Endothelial cell of umbilical vein (primary cell): ENCODE results near the gene ABCC1. TPM values are rescaled to one million over a fixed set of nuclear protein-coding genes. Genes with fewer than 3 reads are reported as not detected.

Source experiments
- BruUV-seq: library from RNA; stranded (reverse); fragments of 400-500 nt; replicated peaks from 2 replicates; lab custom pipeline; 2021; lab: Mats Ljungman, UMichigan
- CTCF ChIA-PET: fragments of 300-600, 350-600 bp; sonication (Branson Sonifier 250); formaldehyde crosslinking; loops from one replicate; lab custom pipeline; 2021; ENCODE audit warnings: antibody characterized with exemption, inconsistent platforms; lab: Charles Lee
- POLR2A ChIA-PET: fragments of 300-600, 350-600 bp; sonication (Branson Sonifier 250); formaldehyde crosslinking; loops from one replicate; lab custom pipeline; 2021; ENCODE audit warnings: antibody characterized with exemption, inconsistent platforms; lab: Charles Lee
- DNase-seq: peaks from one replicate; pipeline ENCODE4 v3.0.0-alpha.2; 2011; ENCODE audit warnings: low read depth, low spot score
- FAIRE-seq: peaks from 2 replicates; lab custom pipeline; 2011; peaks lifted over from hg19 to GRCh38; lab: Jason Lieb, UNC
- H2AFZ ChIP-seq: 2 replicates; pipeline ENCODE4 v1.6.0; 2012; ENCODE audit warnings: low read depth, low read length, control low read depth, inconsistent platforms
- H3K27ac ChIP-seq: 2 replicates; pipeline ENCODE4 v1.5.1; 2011; ENCODE audit warnings: low read depth, mild to moderate bottlenecking, control low read depth, low read length, moderate library complexity; ENCODE audit not compliant: insufficient read depth
- H3K27me3 ChIP-seq, 2 experiments: 2 replicates each; pipeline versions ENCODE4 v1.6.0 to v1.6.1; 2011; ENCODE audit warnings: low read length in 2 of 2, mixed read lengths in 1 of 2; ENCODE audit not compliant: control insufficient read depth in 2 of 2, insufficient read depth in 2 of 2
- H3K36me3 ChIP-seq, 2 experiments: 2 replicates in 1 of 2; 3 replicates in 1 of 2; pipeline ENCODE4 v1.5.1; 2011; ENCODE audit warnings: low read length in 2 of 2, mild to moderate bottlenecking in 1 of 2, moderate library complexity in 1 of 2; ENCODE audit not compliant: control insufficient read depth in 2 of 2, insufficient read depth in 2 of 2; ENCODE audit errors: extremely low read depth in 1 of 2
- H3K4me1 ChIP-seq: 3 replicates; pipeline ENCODE4 v1.5.1; 2011; ENCODE audit warnings: mild to moderate bottlenecking, low read length; ENCODE audit not compliant: control insufficient read depth, insufficient read depth; ENCODE audit errors: extremely low read depth
- H3K4me2 ChIP-seq: 2 replicates; pipeline ENCODE4 v1.6.1; 2011; ENCODE audit warnings: low read length, control low read depth, mixed read lengths; ENCODE audit not compliant: insufficient read depth
- H3K4me3 ChIP-seq, 3 experiments: fragments of 200-600 bp in 1 of 3; sonication (generic), shearing (Covaris generic) in 1 of 3; replicated peaks in 1 of 3; 2 replicates each; pipeline ENCODE4 v1.5.1; 2011 to 2016; ENCODE audit warnings: control low read depth in 3 of 3, low read length in 3 of 3, mild to moderate bottlenecking in 2 of 3, inconsistent platforms in 1 of 3, low read depth in 1 of 3, moderate library complexity in 1 of 3; ENCODE audit not compliant: insufficient read depth in 1 of 3
- H3K79me2 ChIP-seq: 2 replicates; pipeline ENCODE4 v1.6.0; 2012; ENCODE audit warnings: low read length, inconsistent platforms; ENCODE audit not compliant: control insufficient read depth, insufficient read depth
- H3K9ac ChIP-seq: replicated peaks from 2 replicates; pipeline ENCODE3; 2011; ENCODE audit warnings: low read length, control low read depth; ENCODE audit not compliant: insufficient read depth; ENCODE audit errors: extremely low read depth
- H3K9me1 ChIP-seq: replicated peaks from 3 replicates; pipeline ENCODE4 v1.6.0; 2011; ENCODE audit warnings: mild to moderate bottlenecking, low read length; ENCODE audit not compliant: control insufficient read depth, insufficient read depth; ENCODE audit errors: extremely low read depth
- H3K9me3 ChIP-seq: replicated peaks from 2 replicates; pipeline ENCODE4 v1.5.1; 2012; ENCODE audit warnings: low read length, inconsistent platforms; ENCODE audit not compliant: control insufficient read depth, insufficient read depth
- H4K20me1 ChIP-seq: replicated peaks from 2 replicates; pipeline ENCODE3; 2011; ENCODE audit warnings: mild to moderate bottlenecking, low read length; ENCODE audit not compliant: control insufficient read depth, insufficient read depth; ENCODE audit errors: extremely low read depth
- CTCF ChIP-seq, 2 donors: IDR thresholded peaks; 1 replicate in 1 of 2; 2 replicates in 1 of 2; pipeline ENCODE4 v1.5.1; 2011; ENCODE audit warnings: low read length in 2 of 2, mild to moderate bottlenecking in 2 of 2, moderate library complexity in 2 of 2, control low read depth in 1 of 2, inconsistent platforms in 1 of 2, low read depth in 1 of 2; ENCODE audit not compliant: insufficient read depth in 1 of 2; ENCODE audit errors: extremely low read depth in 1 of 2
- EZH2 ChIP-seq: IDR thresholded peaks from 2 replicates; pipeline ENCODE4 v1.6.1; 2012; ENCODE audit warnings: borderline replicate concordance, low read depth, mild to moderate bottlenecking, moderate library complexity, low read length, inconsistent platforms; ENCODE audit not compliant: severe bottlenecking
- FOS ChIP-seq: IDR thresholded peaks from 2 replicates; pipeline ENCODE4 v1.6.1; 2011; ENCODE audit warnings: mild to moderate bottlenecking, low read length, moderate library complexity, borderline replicate concordance; ENCODE audit not compliant: insufficient read depth
- GATA2 ChIP-seq: IDR thresholded peaks from 2 replicates; pipeline ENCODE4 v1.7.0; 2011; ENCODE audit warnings: low read depth, mild to moderate bottlenecking, moderate library complexity, mixed read lengths, low read length; ENCODE audit not compliant: insufficient read length, insufficient read depth
- JUN ChIP-seq: IDR thresholded peaks from 2 replicates; pipeline ENCODE4 v1.6.1; 2011; ENCODE audit warnings: borderline replicate concordance, low read depth; ENCODE audit not compliant: insufficient read length, insufficient read depth
- MAX ChIP-seq: IDR thresholded peaks from 2 replicates; pipeline ENCODE4 v1.6.1; 2011; ENCODE audit not compliant: insufficient read depth, insufficient read length
- MYC ChIP-seq: IDR thresholded peaks from one replicate; pipeline ENCODE4 v1.6.1; 2011; ENCODE audit warnings: mild to moderate bottlenecking, low read depth, low read length
- POLR2AphosphoS5 ChIP-seq: IDR thresholded peaks from 2 replicates; pipeline ENCODE4 v1.6.1; 2012; ENCODE audit warnings: low read depth, mild to moderate bottlenecking, control low read depth, low read length, moderate library complexity; ENCODE audit not compliant: insufficient read depth
- dilution Hi-C: fragments of 300-500 bp; cut with MboI; formaldehyde crosslinking; loops from one replicate; pipeline ENCODE4 v1.15.0; 2019; ENCODE audit warnings: low sequenced_read_pairs; ENCODE audit not compliant: extremely low pct_ligation_motif_present
- intact Hi-C: fragments of 100-400 bp; cut with micrococcal nuclease; formaldehyde crosslinking; loops from one replicate; pipeline ENCODE4 v1.10.0; 2022
- polyA plus RNA-seq, 4 experiments: library from polyadenylated mRNA; depleted of rRNA in 3 of 4; stranded (reverse) in 3 of 4; unstranded in 1 of 4; fragments of >200 nt; gene quantifications; 2 replicates each; pipeline versions ENCODE4 v1.2.1 to v1.2.3, GENCODE V29; 2011 to 2012; ENCODE audit warnings: missing spikeins in 1 of 4
- total RNA-seq: library from RNA; stranded (reverse); gene quantifications from 2 replicates; pipeline ENCODE4 v1.2.3, GENCODE V29; 2021

Gene ABCC1
- total and polyA plus RNA-seq, 2 donors (not counting 3 experiments of a cell fraction or from before 2014, with no cell fraction given): 46.1 to 89.2 TPM

GRCh38 chr16:15993128-15993527 lies 43.7 kb downstream of the ABCC1 start:
- Histone ChIP-seq H3K36me3 (no peaks in the 10 kb centered on the region), H3K9ac (no peak overlapping the region), H3K4me1 (peaks cover 61% of the 10 kb centered on the region), H3K9me1 (no peaks in the 10 kb centered on the region), H2AFZ (no peak overlapping the region), H3K9me3 (no peaks in the 10 kb centered on the region), H3K27me3 (no peaks in the 10 kb centered on the region), H3K79me2 (peaks cover 76% of the 10 kb centered on the region), H4K20me1 (no peaks in the 10 kb centered on the region), H3K4me2 (no peak overlapping the region), H3K27ac (no peak overlapping the region), H3K4me3 (no peak overlapping the region)
- ChIA-PET CTCF (no interaction called here), POLR2A (no interaction called here)
- FAIRE-seq: no peak
- no TSS peak for BruUV-seq
- no peak for TF ChIP-seq MYC
- TF ChIP-seq POLR2AphosphoS5: no peak
- no peak for TF ChIP-seq MAX
- no peak for TF ChIP-seq CTCF (IDR thresholded peaks at IDR 0.05; ENCODE audit: extremely low read depth in 1 of 2, insufficient read depth in 1 of 2, low read depth in 1 of 2, low read length in 2 of 2)
- dilution Hi-C loops: no loop called here
- DNase-seq: no peak
- intact Hi-C loops: no loop called here

- POLR2A ChIA-PET: no interaction called here
- FAIRE-seq: no peak
- intact Hi-C loops: no loop called here
- DNase-seq: no peak
- Histone ChIP-seq H3K27me3 (no peaks in the 10 kb centered on the region), H3K36me3 (no peaks in the 10 kb centered on the region), H3K4me1 (peaks cover 57% of the 10 kb centered on the region), H3K4me3 (no peak overlapping the region), H3K9ac (no peak overlapping the region), H3K4me2 (no peak overlapping the region), H3K27ac (peak overlapping the region; percentile 84), H3K9me3 (no peaks in the 10 kb centered on the region), H2AFZ (no peak overlapping the region), H3K9me1 (no peaks in the 10 kb centered on the region), H3K79me2 (peaks cover 72% of the 10 kb centered on the region), H4K20me1 (no peaks in the 10 kb centered on the region)
- CTCF ChIA-PET: interaction anchor here (1.1 kb wide), 1 partner anchor 29 kb away, joined by 3 read pairs; no protein-coding TSS in a partner anchor
- dilution Hi-C loops: no loop called here
- BruUV-seq: no TSS peak
- TF ChIP-seq GATA2 (no peak), EZH2 (no peak), POLR2AphosphoS5 (no peak), JUN (no peak), CTCF (IDR thresholded peaks at IDR 0.05; ENCODE audit: extremely low read depth in 1 of 2, insufficient read depth in 1 of 2, low read depth in 1 of 2, low read length in 2 of 2) (no peak), FOS (no peak)
These were observed 44.1 kb downstream of the ABCC1 start for GRCh38 chr16:15993541-15993940.
